ENCODE results near the gene FAH.

The FAH gene

DNA sequence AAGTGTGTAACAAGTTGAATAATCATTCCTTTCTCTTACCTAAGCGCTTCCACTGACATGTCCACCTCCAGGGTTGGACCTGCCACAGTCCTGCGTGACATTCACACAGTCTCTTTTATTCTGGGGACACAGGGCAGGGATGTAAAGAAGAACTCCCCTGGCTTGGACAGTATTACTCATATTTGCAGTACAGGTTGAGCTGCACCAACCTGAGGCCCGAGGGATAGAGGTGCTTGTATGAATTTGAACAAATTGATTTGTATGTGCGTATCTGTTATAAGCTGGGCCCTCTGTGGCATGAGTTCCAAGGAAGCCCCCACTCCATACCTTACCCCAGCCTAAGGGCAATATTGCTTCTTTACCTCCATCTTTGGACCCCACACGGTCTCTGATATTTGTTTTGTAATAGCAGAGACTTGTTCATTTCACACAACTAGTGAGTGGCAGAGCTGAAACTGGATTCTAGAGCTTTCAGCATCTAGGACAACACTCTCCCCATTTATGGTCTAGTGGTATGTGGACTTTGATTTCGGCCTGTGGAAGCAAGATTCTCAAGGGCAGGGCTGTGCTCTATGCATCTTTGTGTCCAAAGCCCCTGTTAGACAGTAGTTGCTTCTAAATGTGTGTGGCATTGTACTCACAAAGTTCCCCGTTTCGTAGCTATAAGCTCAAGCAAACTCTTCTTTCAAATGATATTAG lies 39.2 kb downstream of the FAH start:
- TF ChIP-seq, protein P1, sequence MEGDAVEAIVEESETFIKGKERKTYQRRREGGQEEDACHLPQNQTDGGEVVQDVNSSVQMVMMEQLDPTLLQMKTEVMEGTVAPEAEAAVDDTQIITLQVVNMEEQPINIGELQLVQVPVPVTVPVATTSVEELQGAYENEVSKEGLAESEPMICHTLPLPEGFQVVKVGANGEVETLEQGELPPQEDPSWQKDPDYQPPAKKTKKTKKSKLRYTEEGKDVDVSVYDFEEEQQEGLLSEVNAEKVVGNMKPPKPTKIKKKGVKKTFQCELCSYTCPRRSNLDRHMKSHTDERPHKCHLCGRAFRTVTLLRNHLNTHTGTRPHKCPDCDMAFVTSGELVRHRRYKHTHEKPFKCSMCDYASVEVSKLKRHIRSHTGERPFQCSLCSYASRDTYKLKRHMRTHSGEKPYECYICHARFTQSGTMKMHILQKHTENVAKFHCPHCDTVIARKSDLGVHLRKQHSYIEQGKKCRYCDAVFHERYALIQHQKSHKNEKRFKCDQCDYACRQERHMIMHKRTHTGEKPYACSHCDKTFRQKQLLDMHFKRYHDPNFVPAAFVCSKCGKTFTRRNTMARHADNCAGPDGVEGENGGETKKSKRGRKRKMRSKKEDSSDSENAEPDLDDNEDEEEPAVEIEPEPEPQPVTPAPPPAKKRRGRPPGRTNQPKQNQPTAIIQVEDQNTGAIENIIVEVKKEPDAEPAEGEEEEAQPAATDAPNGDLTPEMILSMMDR (IDR thresholded peaks at IDR 0.05; ENCODE audit: extremely low read depth, insufficient read depth, missing control alignments), result no peak
- in situ Hi-C loops (cut with MboI; ENCODE audit: low pct_unique_long_range_greater_than_20kb, low sequenced_read_pairs, unreplicated experiment), result no loop called here
- no peak for DNase-seq (ENCODE audit: low spot score)

DNA sequence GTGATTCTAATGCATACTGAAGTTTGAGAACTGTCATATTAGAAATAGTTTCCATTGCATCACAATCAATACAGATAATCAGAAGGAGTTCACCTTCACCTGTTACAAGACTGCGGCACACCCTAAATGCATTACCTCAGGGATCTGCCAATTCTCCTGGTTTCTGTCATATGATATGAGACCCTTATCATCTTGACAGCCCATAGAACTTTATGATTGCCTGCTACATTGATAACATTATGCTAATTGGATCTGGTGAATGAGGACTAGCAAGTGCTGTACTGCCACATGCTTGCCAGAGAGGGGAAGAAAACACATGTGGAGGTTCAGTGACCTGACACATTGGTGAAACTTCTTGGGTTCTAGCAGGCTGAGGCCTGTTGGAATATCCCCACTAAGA lies 41.4 kb downstream of the FAH start:
- in situ Hi-C loops (cut with MboI; ENCODE audit: low pct_unique_long_range_greater_than_20kb, low sequenced_read_pairs, unreplicated experiment), result no loop called here
- TF ChIP-seq, protein P1 (IDR thresholded peaks at IDR 0.05; ENCODE audit: extremely low read depth, insufficient read depth, missing control alignments), result no peak
- no peak for DNase-seq (ENCODE audit: low spot score)

DNA sequence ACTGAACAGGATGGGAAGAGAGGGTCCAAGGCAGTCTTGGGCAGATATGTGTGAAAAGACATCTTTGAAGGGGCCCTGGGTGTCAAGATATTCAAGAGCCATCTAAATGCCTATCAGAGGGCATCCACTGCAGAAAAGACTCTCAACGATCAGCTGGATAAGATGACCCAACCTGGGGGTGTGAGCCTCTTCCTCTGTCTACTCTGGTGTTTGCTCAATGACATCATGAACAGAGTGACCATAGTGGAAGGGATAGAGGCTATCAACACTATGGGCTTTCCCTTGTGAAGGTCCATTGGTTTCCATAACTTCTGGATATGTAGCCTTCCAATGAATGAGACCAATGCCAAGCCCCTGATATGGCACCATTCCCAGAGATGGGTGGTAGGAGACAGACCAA lies 42.1 kb downstream of the FAH start:
- DNase-seq (ENCODE audit: low spot score), result no peak
- in situ Hi-C loops (cut with MboI; ENCODE audit: low pct_unique_long_range_greater_than_20kb, low sequenced_read_pairs, unreplicated experiment), result no loop called here
- TF ChIP-seq, protein P1 (IDR thresholded peaks at IDR 0.05; ENCODE audit: extremely low read depth, insufficient read depth, missing control alignments), result no peak

DNA sequence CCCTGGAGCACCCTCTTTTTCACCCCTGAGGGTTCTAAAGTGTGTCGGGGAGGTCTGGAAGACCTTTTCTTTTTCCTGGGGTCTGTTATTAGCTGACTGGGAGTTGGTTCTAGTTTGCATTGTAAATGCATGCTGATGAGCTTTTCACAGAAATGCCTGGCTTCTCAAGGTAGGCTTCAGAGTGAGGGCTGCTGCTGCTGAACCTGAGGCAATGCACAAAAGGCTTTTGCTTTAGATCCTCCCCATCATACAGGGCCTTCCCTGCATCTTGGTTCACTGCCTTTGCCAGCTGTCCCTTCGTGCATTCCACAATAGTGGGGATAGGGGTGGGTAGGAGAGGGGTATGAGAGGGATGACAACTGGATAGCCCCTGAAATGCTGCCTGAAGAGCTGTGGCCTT lies 46.6 kb downstream of the FAH start:
- in situ Hi-C loops (cut with MboI; ENCODE audit: low pct_unique_long_range_greater_than_20kb, low sequenced_read_pairs, unreplicated experiment), result no loop called here
- TF ChIP-seq, protein P1 (IDR thresholded peaks at IDR 0.05; ENCODE audit: extremely low read depth, insufficient read depth, missing control alignments), result no peak
- DNase-seq (ENCODE audit: low spot score), result no peak

DNA sequence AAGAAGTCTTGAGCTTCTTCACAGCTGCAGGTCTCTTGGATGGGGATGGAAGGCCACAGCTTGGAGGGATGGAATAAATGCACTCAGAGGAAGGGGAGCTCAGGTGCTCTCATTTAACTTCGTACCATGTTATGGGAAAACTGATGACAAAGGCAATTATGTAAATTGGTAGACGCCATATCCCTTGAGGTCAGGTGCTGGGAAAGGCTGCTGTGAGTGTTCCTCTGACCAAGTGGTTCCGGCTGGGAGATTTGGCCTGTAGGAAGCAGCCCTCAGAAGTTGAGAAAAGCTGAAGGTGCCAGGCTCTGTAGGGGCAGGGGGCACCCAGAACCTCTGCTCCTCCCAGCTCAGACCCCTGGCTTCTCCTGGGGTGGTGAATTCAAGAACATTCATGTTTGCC lies 47.1 kb downstream of the FAH start:
- TF ChIP-seq, protein P1 (IDR thresholded peaks at IDR 0.05; ENCODE audit: extremely low read depth, insufficient read depth, missing control alignments), result no peak
- in situ Hi-C loops (cut with MboI; ENCODE audit: low pct_unique_long_range_greater_than_20kb, low sequenced_read_pairs, unreplicated experiment), result no loop called here
- no peak for DNase-seq (ENCODE audit: low spot score)

DNA sequence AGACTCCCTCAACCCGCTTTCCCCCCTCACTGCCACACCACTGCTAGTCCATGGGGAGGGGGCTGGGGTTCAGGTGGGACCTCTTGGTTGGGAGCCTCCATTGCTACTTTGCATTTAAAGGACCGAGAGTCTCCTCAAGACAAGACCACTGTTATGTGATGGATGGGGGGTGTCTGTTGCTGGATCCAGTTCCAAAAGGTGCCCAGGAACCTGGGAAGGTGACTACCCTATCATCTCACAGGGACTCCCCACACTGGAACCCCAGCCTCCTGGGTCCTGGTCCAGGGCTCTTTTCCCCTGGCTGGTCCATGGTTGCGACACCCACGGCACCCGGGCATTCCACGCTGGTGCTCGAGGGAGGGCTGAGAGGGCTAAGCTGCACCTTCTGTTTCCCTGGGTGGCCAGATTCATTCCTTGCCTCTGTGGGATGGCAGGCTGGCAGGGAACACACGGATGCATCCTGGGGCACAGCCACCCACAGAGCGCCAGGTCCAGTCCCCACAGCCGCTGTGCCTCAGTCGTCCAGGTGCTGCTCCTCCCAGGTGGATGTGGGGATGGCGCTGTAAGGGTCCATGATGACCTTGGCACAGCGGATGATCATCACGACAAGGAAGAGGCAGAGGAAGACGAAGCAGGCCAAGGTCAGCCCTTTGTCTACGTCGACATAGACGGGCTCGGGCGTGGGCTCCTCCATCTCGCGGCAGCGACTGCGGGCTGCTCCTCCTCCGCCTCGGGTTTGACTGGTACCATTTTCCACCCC lies 48.6 kb downstream of the FAH start:
- DNase-seq (ENCODE audit: low spot score), result no peak
- in situ Hi-C loops (cut with MboI; ENCODE audit: low pct_unique_long_range_greater_than_20kb, low sequenced_read_pairs, unreplicated experiment), result no loop called here
- TF ChIP-seq, protein P1 (IDR thresholded peaks at IDR 0.05; ENCODE audit: extremely low read depth, insufficient read depth, missing control alignments), result no peak

All from GM13977 (cell line).